ENCODE measurements around the gene RARS1. TPM values are rescaled to one million over a fixed set of nuclear protein-coding genes. Genes with fewer than 3 reads are reported as not detected.

The RARS1 gene
- total RNA-seq, 1 experiment from 2014 or later: 98.8 TPM

DNA sequence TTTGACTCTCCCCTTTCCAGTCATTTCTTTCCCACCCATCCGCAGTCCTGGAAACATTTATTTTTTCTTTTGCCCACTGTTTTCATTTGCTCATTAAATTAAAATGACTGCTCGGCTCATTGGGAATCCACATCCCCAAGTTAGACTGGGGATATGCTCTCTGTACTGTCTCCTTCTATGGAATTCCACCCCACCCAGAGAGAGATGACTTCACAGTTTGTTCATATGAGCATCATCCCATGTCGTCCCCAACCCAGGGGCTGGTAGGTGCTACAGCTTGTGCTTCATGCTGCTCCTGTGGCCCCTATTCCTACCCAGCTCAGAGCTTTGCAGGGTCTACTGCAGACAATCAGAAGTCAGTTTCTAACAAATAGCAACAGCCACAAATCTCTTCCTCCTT is 16.5 kb upstream of the RARS1 start:
- ChIA-PET POLR2A (no interaction called here), CTCF (no interaction called here)
- H3K9me3 Mint-ChIP-seq: no peaks in the 10 kb centered on the region
- ATAC-seq (no peak), DNase-seq (ENCODE audit: low spot score) (no peak)
- H3K36me3 Mint-ChIP-seq: peaks cover 33% of the 10 kb centered on the region
- H3K4me3 Mint-ChIP-seq: no peak overlapping the region
- no peaks in the 10 kb centered on the region for H3K4me1 Mint-ChIP-seq
- TF ChIP-seq ZNF232 (CRISPR knock-in tag; IDR thresholded peaks at IDR 0.05) (no peak), IRF1 (CRISPR knock-in tag; IDR thresholded peaks at IDR 0.05) (no peak)
- TF ChIP-seq, protein P1, sequence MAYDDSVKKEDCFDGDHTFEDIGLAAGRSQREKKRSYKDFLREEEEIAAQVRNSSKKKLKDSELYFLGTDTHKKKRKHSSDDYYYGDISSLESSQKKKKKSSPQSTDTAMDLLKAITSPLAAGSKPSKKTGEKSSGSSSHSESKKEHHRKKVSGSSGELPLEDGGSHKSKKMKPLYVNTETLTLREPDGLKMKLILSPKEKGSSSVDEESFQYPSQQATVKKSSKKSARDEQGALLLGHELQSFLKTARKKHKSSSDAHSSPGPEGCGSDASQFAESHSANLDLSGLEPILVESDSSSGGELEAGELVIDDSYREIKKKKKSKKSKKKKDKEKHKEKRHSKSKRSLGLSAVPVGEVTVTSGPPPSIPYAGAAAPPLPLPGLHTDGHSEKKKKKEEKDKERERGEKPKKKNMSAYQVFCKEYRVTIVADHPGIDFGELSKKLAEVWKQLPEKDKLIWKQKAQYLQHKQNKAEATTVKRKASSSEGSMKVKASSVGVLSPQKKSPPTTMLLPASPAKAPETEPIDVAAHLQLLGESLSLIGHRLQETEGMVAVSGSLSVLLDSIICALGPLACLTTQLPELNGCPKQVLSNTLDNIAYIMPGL (CRISPR knock-in tag; IDR thresholded peaks at IDR 0.05): no peak
- no peak overlapping the region for H3K27ac Mint-ChIP-seq
- H3K27me3 Mint-ChIP-seq (ENCODE audit: low read depth): no peaks in the 10 kb centered on the region

DNA sequence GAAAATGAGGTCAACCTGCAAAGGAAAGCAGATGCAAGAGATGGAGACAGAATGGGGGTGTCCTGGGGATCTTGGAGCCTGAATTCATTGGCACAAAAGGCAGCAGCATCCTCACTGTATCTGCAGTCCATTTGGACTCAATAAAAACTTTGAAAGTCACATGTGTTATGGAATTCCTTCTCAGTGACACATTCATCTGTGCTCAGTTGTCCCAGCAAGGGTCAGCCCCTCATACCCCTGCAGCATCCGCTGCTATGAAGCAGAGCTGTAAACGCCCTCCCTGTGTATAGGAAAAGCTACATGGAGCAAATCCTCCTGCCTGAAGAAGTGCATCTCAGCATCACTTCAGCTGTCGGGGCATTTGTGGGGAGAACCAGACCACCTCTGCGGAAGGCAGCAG is 14.5 kb upstream of the RARS1 start:
- no peak overlapping the region for H3K27ac Mint-ChIP-seq
- DNase-seq (ENCODE audit: low spot score): no peak
- CTCF ChIA-PET: no interaction called here
- no peak for TF ChIP-seq CTCF (IDR thresholded peaks at IDR 0.05)
- no peak for TF ChIP-seq ZNF671 (CRISPR knock-in tag; IDR thresholded peaks at IDR 0.05)
- TF ChIP-seq RELA (CRISPR knock-in tag; IDR thresholded peaks at IDR 0.05; ENCODE audit: borderline replicate concordance): no peak
- TF ChIP-seq PRRX2 (CRISPR knock-in tag; IDR thresholded peaks at IDR 0.05): no peak
- no peak for TF ChIP-seq E2F4 (CRISPR knock-in tag; IDR thresholded peaks at IDR 0.05; ENCODE audit: borderline replicate concordance, low read depth)
- TF ChIP-seq, protein P2, sequence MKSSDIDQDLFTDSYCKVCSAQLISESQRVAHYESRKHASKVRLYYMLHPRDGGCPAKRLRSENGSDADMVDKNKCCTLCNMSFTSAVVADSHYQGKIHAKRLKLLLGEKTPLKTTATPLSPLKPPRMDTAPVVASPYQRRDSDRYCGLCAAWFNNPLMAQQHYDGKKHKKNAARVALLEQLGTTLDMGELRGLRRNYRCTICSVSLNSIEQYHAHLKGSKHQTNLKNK (CRISPR knock-in tag; IDR thresholded peaks at IDR 0.05): no peak
- no peak for TF ChIP-seq USF1 (CRISPR knock-in tag; IDR thresholded peaks at IDR 0.05)
- no peak for TF ChIP-seq ESRRA (CRISPR knock-in tag; IDR thresholded peaks at IDR 0.05; ENCODE audit: borderline replicate concordance)
- TF ChIP-seq ZNF317 (CRISPR knock-in tag; IDR thresholded peaks at IDR 0.05; ENCODE audit: borderline replicate concordance, low read depth): no peak
- TF ChIP-seq NFATC4 (CRISPR knock-in tag; IDR thresholded peaks at IDR 0.05): no peak
- no peak for TF ChIP-seq ATF2 (CRISPR knock-in tag; IDR thresholded peaks at IDR 0.05; ENCODE audit: borderline replicate concordance, low read depth)
- no peak for TF ChIP-seq ATF1 (CRISPR knock-in tag; IDR thresholded peaks at IDR 0.05)
- no peak for TF ChIP-seq ZSCAN18 (CRISPR knock-in tag; IDR thresholded peaks at IDR 0.05)
- TF ChIP-seq SMAD3 (CRISPR knock-in tag; IDR thresholded peaks at IDR 0.05; ENCODE audit: borderline replicate concordance): no peak
- no peak for TF ChIP-seq NFE2L1 (CRISPR knock-in tag; IDR thresholded peaks at IDR 0.05)
- TF ChIP-seq CBFB (CRISPR knock-in tag; IDR thresholded peaks at IDR 0.05; ENCODE audit: low read depth): no peak
- TF ChIP-seq ARID4B (CRISPR knock-in tag; IDR thresholded peaks at IDR 0.05; ENCODE audit: borderline replicate concordance): no peak
- no peak for TF ChIP-seq FOXK1 (CRISPR knock-in tag; IDR thresholded peaks at IDR 0.05)
- no peak for TF ChIP-seq GABPB1 (CRISPR knock-in tag; IDR thresholded peaks at IDR 0.05)

More for the DNA sequence above, 14.5 kb upstream of the RARS1 start:
- Mint-ChIP-seq H3K9me3 (no peaks in the 10 kb centered on the region), H3K4me3 (no peak overlapping the region), H3K36me3 (peaks cover 17% of the 10 kb centered on the region), H3K4me1 (no peaks in the 10 kb centered on the region), H3K27me3 (ENCODE audit: low read depth) (no peaks in the 10 kb centered on the region)
- POLR2A ChIA-PET: no interaction called here
- ATAC-seq: no peak
